Measurements from ENCODE around the gene PRSS57.
A peak's percentile ranks its signal among the peaks of the same experiment; 100 is the strongest.
"Not testable (repeated sequence)": the region's sequence is repeated elsewhere in the genome, so short reads cannot be mapped to it uniquely, and the experiment has no call there.

Gene PRSS57

GRCh38 chr19:695352-695949 is at the start of gene PRSS57:
Gene PRSS57, minus strand, starts transcription at chr19:695452. Its CDS starts 22 bp downstream, at chr19:695430.
- no peak for DNase-seq (ENCODE audit: low read depth)

GRCh38 chr19:743168-743687 is 48.0 kb upstream of the PRSS57 start:
- DNase-seq (ENCODE audit: low read depth) = no peak

- no peak for DNase-seq (ENCODE audit: low read depth)
These were observed 47.4 kb upstream of the PRSS57 start for GRCh38 chr19:742540-743075.

GRCh38 chr19:741506-742131 is 46.4 kb upstream of the PRSS57 start:
- DNase-seq (ENCODE audit: low read depth) = no peak

- DNase-seq (ENCODE audit: low read depth) = not testable (repeated sequence)
These were observed 45.7 kb upstream of the PRSS57 start for GRCh38 chr19:740816-741505.

GRCh38 chr19:739998-740715 is 44.9 kb upstream of the PRSS57 start:
- no peak for DNase-seq (ENCODE audit: low read depth)

- DNase-seq (ENCODE audit: low read depth) = no peak
These were observed 43.4 kb upstream of the PRSS57 start for GRCh38 chr19:738509-739128.

GRCh38 chr19:737591-738093 is 42.4 kb upstream of the PRSS57 start:
- peak; percentile 36 for DNase-seq (ENCODE audit: low read depth)

GRCh38 chr19:736125-736524 is 40.9 kb upstream of the PRSS57 start:
- DNase-seq (ENCODE audit: low read depth) = no peak

GRCh38 chr19:734716-735115 is 39.5 kb upstream of the PRSS57 start:
- DNase-seq (ENCODE audit: low read depth) = no peak

- DNase-seq (ENCODE audit: low read depth) = no peak
These were observed 37.2 kb upstream of the PRSS57 start for GRCh38 chr19:732148-733069.

GRCh38 chr19:731000-731399 is 35.7 kb upstream of the PRSS57 start:
- DNase-seq (ENCODE audit: low read depth) = no peak

- no peak for DNase-seq (ENCODE audit: low read depth)
These were observed 34.9 kb upstream of the PRSS57 start for GRCh38 chr19:729965-730668.

- not testable (repeated sequence) for DNase-seq (ENCODE audit: low read depth)
These were observed 34.3 kb upstream of the PRSS57 start for GRCh38 chr19:729564-729963.

GRCh38 chr19:728011-728410 is 32.8 kb upstream of the PRSS57 start:
- DNase-seq (ENCODE audit: low read depth) = no peak

- DNase-seq (ENCODE audit: low read depth) = no peak
These were observed 32.0 kb upstream of the PRSS57 start for GRCh38 chr19:726993-727956.

GRCh38 chr19:725461-726089 is 30.3 kb upstream of the PRSS57 start:
- no peak for DNase-seq (ENCODE audit: low read depth)

- DNase-seq (ENCODE audit: low read depth) = no peak
These were observed 28.5 kb upstream of the PRSS57 start for GRCh38 chr19:723714-724113.
